Ishikawa (cell line): ENCODE results near the gene GSX1.

ENCODE experiments used
- CEBPB ChIP-seq: IDR thresholded peaks from 2 replicates; pipeline ENCODE4 v1.6.1; 2012
- CREB1 ChIP-seq: IDR thresholded peaks from 2 replicates; pipeline ENCODE4 v1.6.1; 2012; ENCODE audit warnings: low read depth
- EGR1 ChIP-seq: IDR thresholded peaks from 2 replicates; pipeline ENCODE4 v1.6.1; 2012
- EP300 ChIP-seq: IDR thresholded peaks from 2 replicates; pipeline ENCODE4 v1.6.1; 2012; ENCODE audit warnings: borderline replicate concordance
- FOXM1 ChIP-seq: IDR thresholded peaks from 2 replicates; pipeline ENCODE4 v1.6.1; 2012; ENCODE audit warnings: low read depth, borderline replicate concordance
- MAX ChIP-seq: IDR thresholded peaks from 2 replicates; pipeline ENCODE4 v1.6.1; 2012
- NFIC ChIP-seq: IDR thresholded peaks from 2 replicates; pipeline ENCODE4 v1.6.1; 2012
- RAD21 ChIP-seq: IDR thresholded peaks from 2 replicates; pipeline ENCODE4 v1.6.1; 2012; ENCODE audit warnings: low read depth
- TAF1 ChIP-seq: IDR thresholded peaks from 2 replicates; pipeline ENCODE4 v1.6.1; 2012; ENCODE audit warnings: low read depth, mild to moderate bottlenecking
- TCF12 ChIP-seq: IDR thresholded peaks from 2 replicates; pipeline ENCODE4 v1.6.1; 2012; ENCODE audit warnings: low read depth
- YY1 ChIP-seq: IDR thresholded peaks from 2 replicates; pipeline ENCODE4 v1.6.1; 2012; ENCODE audit warnings: low read depth
- ZBTB7A ChIP-seq: IDR thresholded peaks from 2 replicates; pipeline ENCODE4 v1.6.1; 2012; ENCODE audit warnings: low read depth
- TF ChIP-seq, protein P1 (sequence below): IDR thresholded peaks from 2 replicates; pipeline ENCODE4 v1.6.1; 2012
- TF ChIP-seq, protein P2 (sequence below): IDR thresholded peaks from 2 replicates; pipeline ENCODE4 v1.6.1; 2012; ENCODE audit warnings: low read depth, mild to moderate bottlenecking

- TF ChIP-seq EGR1, result no peak
- TF ChIP-seq TAF1, result no peak
- no peak for TF ChIP-seq YY1
- TF ChIP-seq RAD21, result no peak
- TF ChIP-seq, protein P1, sequence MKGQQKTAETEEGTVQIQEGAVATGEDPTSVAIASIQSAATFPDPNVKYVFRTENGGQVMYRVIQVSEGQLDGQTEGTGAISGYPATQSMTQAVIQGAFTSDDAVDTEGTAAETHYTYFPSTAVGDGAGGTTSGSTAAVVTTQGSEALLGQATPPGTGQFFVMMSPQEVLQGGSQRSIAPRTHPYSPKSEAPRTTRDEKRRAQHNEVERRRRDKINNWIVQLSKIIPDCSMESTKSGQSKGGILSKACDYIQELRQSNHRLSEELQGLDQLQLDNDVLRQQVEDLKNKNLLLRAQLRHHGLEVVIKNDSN, result no peak
- TF ChIP-seq, protein P2, sequence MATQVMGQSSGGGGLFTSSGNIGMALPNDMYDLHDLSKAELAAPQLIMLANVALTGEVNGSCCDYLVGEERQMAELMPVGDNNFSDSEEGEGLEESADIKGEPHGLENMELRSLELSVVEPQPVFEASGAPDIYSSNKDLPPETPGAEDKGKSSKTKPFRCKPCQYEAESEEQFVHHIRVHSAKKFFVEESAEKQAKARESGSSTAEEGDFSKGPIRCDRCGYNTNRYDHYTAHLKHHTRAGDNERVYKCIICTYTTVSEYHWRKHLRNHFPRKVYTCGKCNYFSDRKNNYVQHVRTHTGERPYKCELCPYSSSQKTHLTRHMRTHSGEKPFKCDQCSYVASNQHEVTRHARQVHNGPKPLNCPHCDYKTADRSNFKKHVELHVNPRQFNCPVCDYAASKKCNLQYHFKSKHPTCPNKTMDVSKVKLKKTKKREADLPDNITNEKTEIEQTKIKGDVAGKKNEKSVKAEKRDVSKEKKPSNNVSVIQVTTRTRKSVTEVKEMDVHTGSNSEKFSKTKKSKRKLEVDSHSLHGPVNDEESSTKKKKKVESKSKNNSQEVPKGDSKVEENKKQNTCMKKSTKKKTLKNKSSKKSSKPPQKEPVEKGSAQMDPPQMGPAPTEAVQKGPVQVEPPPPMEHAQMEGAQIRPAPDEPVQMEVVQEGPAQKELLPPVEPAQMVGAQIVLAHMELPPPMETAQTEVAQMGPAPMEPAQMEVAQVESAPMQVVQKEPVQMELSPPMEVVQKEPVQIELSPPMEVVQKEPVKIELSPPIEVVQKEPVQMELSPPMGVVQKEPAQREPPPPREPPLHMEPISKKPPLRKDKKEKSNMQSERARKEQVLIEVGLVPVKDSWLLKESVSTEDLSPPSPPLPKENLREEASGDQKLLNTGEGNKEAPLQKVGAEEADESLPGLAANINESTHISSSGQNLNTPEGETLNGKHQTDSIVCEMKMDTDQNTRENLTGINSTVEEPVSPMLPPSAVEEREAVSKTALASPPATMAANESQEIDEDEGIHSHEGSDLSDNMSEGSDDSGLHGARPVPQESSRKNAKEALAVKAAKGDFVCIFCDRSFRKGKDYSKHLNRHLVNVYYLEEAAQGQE, result no peak
- TF ChIP-seq CEBPB, result no peak
- no peak for TF ChIP-seq EP300
- no peak for TF ChIP-seq MAX
- no peak for TF ChIP-seq ZBTB7A
- TF ChIP-seq NFIC, result no peak
- no peak for TF ChIP-seq CREB1
- no peak for TF ChIP-seq FOXM1
- TF ChIP-seq TCF12, result no peak
These were observed 30.1 kb downstream of the GSX1 start for GRCh38 chr13:27822258-27822872.
